ENCODE data around the gene HMCN2. TPM values are rescaled to one million over a fixed set of nuclear protein-coding genes. Genes with fewer than 3 reads are reported as not detected.

Gene HMCN2
- total RNA-seq, 6 donors from 2014 or later, result 0.76 to 7.3 (median 1.5) TPM

GRCh38 chr9:130341839-130342713, 76.5 kb downstream of the HMCN2 start:
- Histone ChIP-seq H3K36me3 (no peaks in the 10 kb centered on the region), H3K27ac (no peak overlapping the region), H3K4me1 (no peaks in the 10 kb centered on the region), H3K4me3 (no peak overlapping the region), H3K9me3 (no peaks in the 10 kb centered on the region), H3K27me3 (no peaks in the 10 kb centered on the region)
- 90 to 95% methylated on average over 6 to 13 of the region's 13 CpGs for WGBS, 2 donors
- DNase-seq (peak in 1 of 2 donors; percentile 57), ATAC-seq (ENCODE audit: low FRiP score in 2 of 2) (no peak)
- TF ChIP-seq POLR2AphosphoS5 (IDR thresholded peaks at IDR 0.05) (no peak), POLR2A (IDR thresholded peaks at IDR 0.05) (no peak), CTCF (IDR thresholded peaks at IDR 0.05) (no peak), EP300 (IDR thresholded peaks at IDR 0.05) (no peak)

GRCh38 chr9:130342714-130343085, 77.1 kb downstream of the HMCN2 start:
- Histone ChIP-seq H3K9me3 (no peaks in the 10 kb centered on the region), H3K4me1 (no peaks in the 10 kb centered on the region), H3K27ac (no peak overlapping the region), H3K4me3 (no peak overlapping the region), H3K27me3 (no peaks in the 10 kb centered on the region), H3K36me3 (no peaks in the 10 kb centered on the region)
- ATAC-seq (ENCODE audit: low FRiP score in 2 of 2) (no peak), DNase-seq (peak in 1 of 2 donors; percentile 59)
- 77 to 83% methylated on average over 6 to 9 of the region's 11 CpGs for WGBS, 2 donors
- TF ChIP-seq POLR2A (IDR thresholded peaks at IDR 0.05), result no peak
- no peak for TF ChIP-seq CTCF (IDR thresholded peaks at IDR 0.05)
- no peak for TF ChIP-seq POLR2AphosphoS5 (IDR thresholded peaks at IDR 0.05)
- no peak for TF ChIP-seq EP300 (IDR thresholded peaks at IDR 0.05)

GRCh38 chr9:130343445-130343918, 77.9 kb downstream of the HMCN2 start:
- 20 to 63% methylated on average over 2 to 7 of the region's 12 CpGs for WGBS, 2 donors
- Histone ChIP-seq H3K27me3 (no peaks in the 10 kb centered on the region), H3K9me3 (no peaks in the 10 kb centered on the region), H3K36me3 (no peaks in the 10 kb centered on the region), H3K4me3 (no peak overlapping the region), H3K27ac (no peak overlapping the region), H3K4me1 (no peaks in the 10 kb centered on the region)
- TF ChIP-seq POLR2AphosphoS5 (IDR thresholded peaks at IDR 0.05) (no peak), CTCF (IDR thresholded peaks at IDR 0.05) (peak; percentile 47 to 76 (median 60))
- DNase-seq, result peak in 1 of 2 donors; percentile 64
- peak in 1 of 2 donors; percentile 11 for ATAC-seq (ENCODE audit: low FRiP score in 2 of 2)

GRCh38 chr9:130344366-130344765, 78.8 kb downstream of the HMCN2 start:
- DNase-seq, result no peak
- ATAC-seq (ENCODE audit: low FRiP score in 2 of 2), result no peak
- Histone ChIP-seq H3K9me3 (no peaks in the 10 kb centered on the region), H3K27me3 (no peaks in the 10 kb centered on the region), H3K4me3 (no peak overlapping the region), H3K36me3 (no peaks in the 10 kb centered on the region), H3K27ac (no peak overlapping the region), H3K4me1 (no peaks in the 10 kb centered on the region)
- WGBS, 2 donors, result 96 to 100% methylated on average over 1 of the region's 1 CpG
- TF ChIP-seq POLR2AphosphoS5 (IDR thresholded peaks at IDR 0.05) (no peak), EP300 (IDR thresholded peaks at IDR 0.05) (no peak), CTCF (IDR thresholded peaks at IDR 0.05) (no peak), POLR2A (IDR thresholded peaks at IDR 0.05) (no peak)

Data from upper lobe of left lung (tissue), 6 donors.